ENCODE data around the gene TBC1D8. TPM values are rescaled to one million over a fixed set of nuclear protein-coding genes. Genes with fewer than 3 reads are reported as not detected.

Gene TBC1D8
- total and polyA plus RNA-seq, 2 of the 8 experiments (the other 6 are each of a cell fraction or from before 2014, with no cell fraction given) = 20.8 to 21.8 TPM

DNA sequence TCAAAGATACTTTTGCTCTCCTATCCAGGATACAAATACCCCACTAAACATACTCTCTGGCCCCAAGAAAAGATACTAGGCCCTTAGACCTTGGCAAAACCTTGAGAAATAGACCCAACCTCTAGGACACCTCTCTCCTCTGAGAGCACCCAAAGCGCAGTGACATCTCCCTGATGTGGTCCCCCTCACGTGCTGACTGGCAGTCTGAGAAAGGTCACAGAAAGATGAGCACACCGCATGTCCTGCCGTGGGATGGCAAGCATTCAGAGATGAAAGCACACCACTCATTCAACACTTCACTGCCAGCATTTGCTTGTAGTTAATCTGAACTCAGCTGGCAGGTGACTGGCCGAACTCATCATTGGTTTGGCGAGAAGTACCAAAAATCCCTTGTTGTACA is 6.1 kb upstream of the TBC1D8 start:
- CTCF ChIA-PET (ENCODE audit: partially characterized antibody) = interaction anchor here (1.6 to 4.1 kb wide), 3 partner anchors 31 to 130 kb away, joined by 5 to 21 read pairs (median 6); no protein-coding TSS in a partner anchor
- H2AK5ac ChIP-seq (ENCODE audit: low read depth, low read length) = no peak overlapping the region
- H2AFZ ChIP-seq (ENCODE audit: low read length) = peak overlapping the region; percentile 98; the same call in 1 of the 2 replicates
- H3K18ac ChIP-seq (ENCODE audit: extremely low read depth, low read length) = no peak overlapping the region
- no peak overlapping the region for H3K4ac ChIP-seq (replicated peaks; ENCODE audit: insufficient read length, low read depth, low read length)
- H3K79me2 ChIP-seq (ENCODE audit: control insufficient read depth in 1 of 2, insufficient read depth in 2 of 2, low read length in 2 of 2) = no peaks in the 10 kb centered on the region
- POLR2A ChIA-PET (ENCODE audit: partially characterized antibody) = interaction anchor here (0.6 to 16.5 kb wide), 2 partner anchors 152 to 168 kb away, joined by 3 to 151 read pairs; partner anchors contain the start of gene RPL31
- no peak overlapping the region for H2BK15ac ChIP-seq (ENCODE audit: low read length)
- no peaks in the 10 kb centered on the region for H3K36me3 ChIP-seq (ENCODE audit: control insufficient read depth in 2 of 4, insufficient read depth in 4 of 4, low read length in 3 of 4)
- no peak overlapping the region for H2BK20ac ChIP-seq (ENCODE audit: low read length)
- FAIRE-seq = no peak
- peaks cover 4% of the 10 kb centered on the region; the same call in 1 of the 2 replicates for H3K23me2 ChIP-seq (ENCODE audit: low read depth, low read length)
- H2BK120ac ChIP-seq (replicated peaks; ENCODE audit: low read depth, low read length) = no peak overlapping the region
- no peak overlapping the region for H3K4me2 ChIP-seq (ENCODE audit: insufficient read depth in 1 of 2, low read depth in 2 of 2, low read length in 2 of 2)
- no peaks in the 10 kb centered on the region for H3K9me3 ChIP-seq (ENCODE audit: insufficient read depth in 2 of 2, low read depth in 1 of 2, low read length in 1 of 2)
- H3K14ac ChIP-seq (ENCODE audit: insufficient read length) = no peak overlapping the region
- no peak overlapping the region for H3K23ac ChIP-seq (ENCODE audit: insufficient read length)
- H3K79me1 ChIP-seq (ENCODE audit: low read depth, low read length) = no peaks in the 10 kb centered on the region
- H3K27me3 ChIP-seq (replicated peaks in 1 of 4; ENCODE audit: control insufficient read depth in 3 of 4, extremely low read depth in 1 of 4, insufficient read depth in 3 of 4, low read length in 3 of 4) = no peaks in the 10 kb centered on the region; a peak in 1 of 7 replicates
- 90% methylated on average over 6 of the region's 6 CpGs; no CpG with 5 or more reads in 1 of the 2 experiments for WGBS, 2 experiments (ENCODE audit: extremely low coverage in 1 of 2, insufficient coverage in 1 of 2, insufficient read length in 1 of 2, insufficient replicate concordance in 2 of 2, low coverage in 1 of 2, low lambda C conversion rate in 2 of 2, missing lambda C conversion rate in 1 of 2)
- no peak overlapping the region for H4K91ac ChIP-seq (replicated peaks; ENCODE audit: insufficient read length, low read length)
- peaks cover 2 to 9% (median 5%) of the 10 kb centered on the region in 4 experiments for H3K4me1 ChIP-seq (replicated peaks in 1 of 4; ENCODE audit: control insufficient read depth in 3 of 4, insufficient read depth in 4 of 4, low read length in 3 of 4)
- no peak overlapping the region for H3K9ac ChIP-seq (replicated peaks in 1 of 4; ENCODE audit: extremely low read depth in 1 of 4, low read depth in 3 of 4, low read length in 3 of 4)
- H4K20me1 ChIP-seq (replicated peaks in 1 of 2; ENCODE audit: control insufficient read depth in 1 of 2, insufficient read depth in 2 of 2, low read length in 2 of 2) = no peaks in the 10 kb centered on the region
- TF ChIP-seq POU5F1 (IDR thresholded peaks at IDR 0.05; ENCODE audit: low read depth, low read length) (no peak), RAD21 (IDR thresholded peaks at IDR 0.05 in 1 of 2, conservative IDR thresholded peaks at IDR 0.05 in 1 of 2; ENCODE audit: low read depth in 2 of 2, low read length in 2 of 2) (no peak), BACH1 (IDR thresholded peaks at IDR 0.05; ENCODE audit: low read length) (no peak), POLR2AphosphoS5 (IDR thresholded peaks at IDR 0.05; ENCODE audit: low read depth, low read length) (no peak), SP1 (IDR thresholded peaks at IDR 0.05; ENCODE audit: low read depth, low read length) (no peak), TBP (IDR thresholded peaks at IDR 0.05; ENCODE audit: low read depth, low read length) (no peak), RNF2 (IDR thresholded peaks at IDR 0.05; ENCODE audit: borderline replicate concordance, low read depth, low read length, missing control alignments, poor library complexity, severe bottlenecking) (no peak), NRF1 (IDR thresholded peaks at IDR 0.05; ENCODE audit: low read depth, low read length) (no peak), SP4 (IDR thresholded peaks at IDR 0.05; ENCODE audit: low read length) (no peak)
- TF ChIP-seq, protein P1, sequence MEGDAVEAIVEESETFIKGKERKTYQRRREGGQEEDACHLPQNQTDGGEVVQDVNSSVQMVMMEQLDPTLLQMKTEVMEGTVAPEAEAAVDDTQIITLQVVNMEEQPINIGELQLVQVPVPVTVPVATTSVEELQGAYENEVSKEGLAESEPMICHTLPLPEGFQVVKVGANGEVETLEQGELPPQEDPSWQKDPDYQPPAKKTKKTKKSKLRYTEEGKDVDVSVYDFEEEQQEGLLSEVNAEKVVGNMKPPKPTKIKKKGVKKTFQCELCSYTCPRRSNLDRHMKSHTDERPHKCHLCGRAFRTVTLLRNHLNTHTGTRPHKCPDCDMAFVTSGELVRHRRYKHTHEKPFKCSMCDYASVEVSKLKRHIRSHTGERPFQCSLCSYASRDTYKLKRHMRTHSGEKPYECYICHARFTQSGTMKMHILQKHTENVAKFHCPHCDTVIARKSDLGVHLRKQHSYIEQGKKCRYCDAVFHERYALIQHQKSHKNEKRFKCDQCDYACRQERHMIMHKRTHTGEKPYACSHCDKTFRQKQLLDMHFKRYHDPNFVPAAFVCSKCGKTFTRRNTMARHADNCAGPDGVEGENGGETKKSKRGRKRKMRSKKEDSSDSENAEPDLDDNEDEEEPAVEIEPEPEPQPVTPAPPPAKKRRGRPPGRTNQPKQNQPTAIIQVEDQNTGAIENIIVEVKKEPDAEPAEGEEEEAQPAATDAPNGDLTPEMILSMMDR (IDR thresholded peaks at IDR 0.05; ENCODE audit: control extremely low read depth in 1 of 3, insufficient read depth in 1 of 3, low read depth in 1 of 3, low read length in 3 of 3) = no peak
- TF ChIP-seq, protein P2, sequence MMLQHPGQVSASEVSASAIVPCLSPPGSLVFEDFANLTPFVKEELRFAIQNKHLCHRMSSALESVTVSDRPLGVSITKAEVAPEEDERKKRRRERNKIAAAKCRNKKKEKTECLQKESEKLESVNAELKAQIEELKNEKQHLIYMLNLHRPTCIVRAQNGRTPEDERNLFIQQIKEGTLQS (IDR thresholded peaks at IDR 0.05; ENCODE audit: insufficient read depth, low read depth, low read length) = no peak
- H3K27ac ChIP-seq (ENCODE audit: low read depth, low read length) = no peak overlapping the region
- H3K4me3 ChIP-seq (ENCODE audit: extremely low read depth in 1 of 4, insufficient read depth in 2 of 4, low read depth in 3 of 4, low read length in 4 of 4) = no peak overlapping the region
- DNase-seq (ENCODE audit: low read depth in 1 of 2, low spot score in 2 of 2) = no peak
- H4K5ac ChIP-seq (ENCODE audit: insufficient read length, low read depth, low read length) = no peak overlapping the region
- peak overlapping the region; percentile 1; the same call in 1 of the 2 replicates for H2BK12ac ChIP-seq (ENCODE audit: low read depth, low read length)
- H3K56ac ChIP-seq (replicated peaks; ENCODE audit: insufficient read length, low read depth, low read length) = no peak overlapping the region
- no peak overlapping the region for H4K8ac ChIP-seq (ENCODE audit: extremely low read depth, insufficient read depth, low read length)
- no peak overlapping the region for H2BK5ac ChIP-seq (ENCODE audit: low read depth, low read length)
